GM23338 (cell line): ENCODE data around the gene PRUNE2. TPM values are rescaled to one million over a fixed set of nuclear protein-coding genes. Genes with fewer than 3 reads are reported as not detected.

ENCODE experiments used
- ATAC-seq: fragments of 200-7000 bp; cut with Tn5 transposase; 3 replicates; pipeline ENCODE4 v1.9.1; 2020
- DNase-seq: peaks from one replicate; pipeline ENCODE4 v3.0.0-alpha.2; 2015; ENCODE audit warnings: low spot score
- H2AFZ ChIP-seq: fragments of 200-600 bp; sonication (generic); 2 replicates; pipeline ENCODE4 v1.8.0; 2016; ENCODE audit warnings: antibody characterized with exemption, mild to moderate bottlenecking, moderate library complexity
- H3F3A ChIP-seq: fragments of 200-600 bp; sonication (generic); replicated peaks from 2 replicates; pipeline ENCODE4 v1.8.0; 2017; ENCODE audit warnings: antibody characterized with exemption, mixed run types, low read depth
- H3K27ac ChIP-seq: fragments of 200-600 bp; sonication (generic); 2 replicates; pipeline ENCODE4 v1.6.1; 2016; ENCODE audit warnings: low read depth
- H3K27me3 ChIP-seq: fragments of 200-600 bp; sonication (generic); 2 replicates; pipeline ENCODE4 v1.8.0; 2016; ENCODE audit warnings: mild to moderate bottlenecking, mixed run types, moderate library complexity; ENCODE audit not compliant: insufficient read depth
- H3K36me3 ChIP-seq: fragments of 200-600 bp; sonication (generic); 2 replicates; pipeline ENCODE4 v1.8.0; 2016; ENCODE audit warnings: mild to moderate bottlenecking; ENCODE audit not compliant: insufficient read depth
- H3K4me1 ChIP-seq: fragments of 200-600 bp; sonication (generic); 2 replicates; pipeline ENCODE4 v1.8.0; 2016; ENCODE audit warnings: mild to moderate bottlenecking, moderate library complexity; ENCODE audit not compliant: insufficient read depth
- H3K4me2 ChIP-seq: fragments of 200-600 bp; sonication (generic); 2 replicates; pipeline ENCODE4 v1.7.1; 2017; ENCODE audit warnings: mixed run types
- H3K4me3 ChIP-seq: fragments of 200-600 bp; sonication (generic); 2 replicates; pipeline ENCODE4 v1.6.1; 2016; ENCODE audit warnings: mixed run types
- H3K79me2 ChIP-seq: fragments of 200-600 bp; sonication (generic); replicated peaks from 2 replicates; pipeline ENCODE4 v1.8.0; 2017; ENCODE audit warnings: mild to moderate bottlenecking; ENCODE audit not compliant: insufficient read depth
- H3K9me2 ChIP-seq: fragments of 200-600 bp; sonication (generic); 2 replicates; pipeline ENCODE4 v1.8.0; 2017; ENCODE audit not compliant: insufficient read depth
- H4K20me1 ChIP-seq: fragments of 200-600 bp; sonication (generic); replicated peaks from 2 replicates; pipeline ENCODE4 v1.8.0; 2017; ENCODE audit warnings: mild to moderate bottlenecking; ENCODE audit not compliant: insufficient read depth
- H3K27ac Mint-ChIP-seq: 2 replicates; pipeline ENCODE4 v1.8.0; 2020; ENCODE audit warnings: inconsistent platforms, mild to moderate bottlenecking, moderate library complexity, mixed read lengths
- H3K27me3 Mint-ChIP-seq: 3 replicates; pipeline ENCODE4 v1.8.0; 2022; ENCODE audit warnings: low read depth, mild to moderate bottlenecking, moderate library complexity, mixed read lengths, inconsistent platforms; ENCODE audit not compliant: insufficient read depth, poor library complexity
- H3K36me3 Mint-ChIP-seq: 3 replicates; pipeline ENCODE4 v1.8.0; 2021; ENCODE audit warnings: low read depth, mild to moderate bottlenecking, inconsistent platforms, moderate library complexity, mixed read lengths
- H3K4me1 Mint-ChIP-seq: 3 replicates; pipeline ENCODE4 v1.8.0; 2020; ENCODE audit warnings: mild to moderate bottlenecking, inconsistent platforms, mixed read lengths
- H3K4me3 Mint-ChIP-seq: 3 replicates; pipeline ENCODE4 v1.8.0; 2021; ENCODE audit warnings: moderate library complexity, mild to moderate bottlenecking, inconsistent platforms, mixed read lengths
- H3K9me3 Mint-ChIP-seq: 3 replicates; pipeline ENCODE4 v1.8.0; 2020; ENCODE audit warnings: moderate library complexity, mild to moderate bottlenecking, inconsistent platforms, mixed read lengths
- CREB1 ChIP-seq: fragments of 250-450 bp; sonication (Bioruptor Pico); IDR thresholded peaks from 2 replicates; pipeline ENCODE4 v1.5.0; 2020; ENCODE audit warnings: low read depth, mild to moderate bottlenecking, moderate library complexity
- EZH2 ChIP-seq: fragments of 200-600 bp; sonication (generic); IDR thresholded peaks from one replicate; pipeline ENCODE4 v1.8.0; 2017; ENCODE audit warnings: antibody characterized with exemption, mild to moderate bottlenecking, low read depth; ENCODE audit not compliant: unreplicated experiment
- EZH2phosphoT487 ChIP-seq: fragments of 200-600 bp; sonication (generic); IDR thresholded peaks from one replicate; pipeline ENCODE4 v1.8.1; 2018; ENCODE audit warnings: antibody characterized with exemption; ENCODE audit not compliant: unreplicated experiment
- JUNB ChIP-seq: IDR thresholded peaks from one replicate; pipeline ENCODE4 v1.6.1; 2016; ENCODE audit warnings: antibody characterized with exemption; ENCODE audit not compliant: unreplicated experiment
- NANOG ChIP-seq: IDR thresholded peaks from 2 replicates; pipeline ENCODE4 v1.6.1; 2016; ENCODE audit warnings: antibody characterized with exemption, borderline replicate concordance
- POLR2AphosphoS5 ChIP-seq: IDR thresholded peaks from 2 replicates; pipeline ENCODE4 v1.6.1; 2016; ENCODE audit warnings: antibody characterized with exemption, low read depth
- REST ChIP-seq: IDR thresholded peaks from one replicate; pipeline ENCODE4 v1.6.1; 2018; ENCODE audit warnings: antibody characterized with exemption; ENCODE audit not compliant: unreplicated experiment
- STAT1 ChIP-seq: IDR thresholded peaks from one replicate; pipeline ENCODE4 v1.6.1; 2016; ENCODE audit warnings: antibody characterized with exemption; ENCODE audit not compliant: unreplicated experiment
- ZNF114 ChIP-seq: fragments of 250-450 bp; sonication (Bioruptor Pico); IDR thresholded peaks from 2 replicates; pipeline ENCODE4 v1.5.0; 2020; ENCODE audit warnings: mild to moderate bottlenecking, moderate library complexity
- ZNF331 ChIP-seq: fragments of 250-450 bp; sonication (Bioruptor Pico); IDR thresholded peaks from 2 replicates; pipeline ENCODE4 v1.5.0; 2020; ENCODE audit warnings: low read depth, mild to moderate bottlenecking, moderate library complexity
- polyA plus RNA-seq: library from polyadenylated mRNA; unstranded; fragments of >200 nt; fragmentation: Nextera tagmentation; extraction: Ambion mirVana; gene quantifications from 2 replicates; pipeline ENCODE4 v1.2.1, GENCODE V29; 2016
- total RNA-seq: library from RNA; depleted of rRNA; stranded (reverse); fragments of >200 nt; shearing (Covaris generic); gene quantifications from 2 replicates; pipeline ENCODE4 v1.2.3, GENCODE V29; 2014
- TF ChIP-seq, protein P1 (sequence below): IDR thresholded peaks from 2 replicates; pipeline ENCODE4 v1.6.1; 2016; ENCODE audit warnings: antibody characterized with exemption
- TF ChIP-seq, protein P2 (sequence below): fragments of 250-450 bp; sonication (Bioruptor Pico); IDR thresholded peaks from 2 replicates; pipeline ENCODE4 v1.5.0; 2020; ENCODE audit warnings: mild to moderate bottlenecking, moderate library complexity
- TF ChIP-seq, protein P3 (sequence below), 2 experiments: fragments of 200-600 bp in 1 of 2; sonication (generic) in 1 of 2; conservative IDR thresholded peaks; 2 replicates each; pipeline versions ENCODE4 v1.5.1 to v1.6.1; 2016 to 2017; ENCODE audit warnings: antibody characterized with exemption in 2 of 2, low read depth in 2 of 2, mild to moderate bottlenecking in 2 of 2, moderate library complexity in 1 of 2

The PRUNE2 gene
- total and polyA plus RNA-seq, 2 experiments from 2014 or later: 10.6 to 26.5 TPM

- no peak overlapping the region for H3K27ac ChIP-seq
- no peak overlapping the region for H3K27ac Mint-ChIP-seq
- no peak overlapping the region for H3K4me3 ChIP-seq
- no peaks in the 10 kb centered on the region; the same call in 1 of the 2 replicates for H3F3A ChIP-seq
- H3K79me2 ChIP-seq: no peaks in the 10 kb centered on the region
- H3K4me2 ChIP-seq: no peak overlapping the region
- ATAC-seq: no peak
- H3K27me3 Mint-ChIP-seq: peaks cover 7% of the 10 kb centered on the region
- TF ChIP-seq REST (no peak), EZH2 (no peak), JUNB (no peak), ZNF114 (CRISPR knock-in tag) (no peak), EZH2phosphoT487 (no peak), STAT1 (no peak), POLR2AphosphoS5 (no peak), NANOG (no peak), ZNF331 (no peak), CREB1 (CRISPR knock-in tag) (no peak)
- TF ChIP-seq, protein P1, sequence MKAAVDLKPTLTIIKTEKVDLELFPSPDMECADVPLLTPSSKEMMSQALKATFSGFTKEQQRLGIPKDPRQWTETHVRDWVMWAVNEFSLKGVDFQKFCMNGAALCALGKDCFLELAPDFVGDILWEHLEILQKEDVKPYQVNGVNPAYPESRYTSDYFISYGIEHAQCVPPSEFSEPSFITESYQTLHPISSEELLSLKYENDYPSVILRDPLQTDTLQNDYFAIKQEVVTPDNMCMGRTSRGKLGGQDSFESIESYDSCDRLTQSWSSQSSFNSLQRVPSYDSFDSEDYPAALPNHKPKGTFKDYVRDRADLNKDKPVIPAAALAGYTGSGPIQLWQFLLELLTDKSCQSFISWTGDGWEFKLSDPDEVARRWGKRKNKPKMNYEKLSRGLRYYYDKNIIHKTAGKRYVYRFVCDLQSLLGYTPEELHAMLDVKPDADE: no peak
- TF ChIP-seq, protein P2, sequence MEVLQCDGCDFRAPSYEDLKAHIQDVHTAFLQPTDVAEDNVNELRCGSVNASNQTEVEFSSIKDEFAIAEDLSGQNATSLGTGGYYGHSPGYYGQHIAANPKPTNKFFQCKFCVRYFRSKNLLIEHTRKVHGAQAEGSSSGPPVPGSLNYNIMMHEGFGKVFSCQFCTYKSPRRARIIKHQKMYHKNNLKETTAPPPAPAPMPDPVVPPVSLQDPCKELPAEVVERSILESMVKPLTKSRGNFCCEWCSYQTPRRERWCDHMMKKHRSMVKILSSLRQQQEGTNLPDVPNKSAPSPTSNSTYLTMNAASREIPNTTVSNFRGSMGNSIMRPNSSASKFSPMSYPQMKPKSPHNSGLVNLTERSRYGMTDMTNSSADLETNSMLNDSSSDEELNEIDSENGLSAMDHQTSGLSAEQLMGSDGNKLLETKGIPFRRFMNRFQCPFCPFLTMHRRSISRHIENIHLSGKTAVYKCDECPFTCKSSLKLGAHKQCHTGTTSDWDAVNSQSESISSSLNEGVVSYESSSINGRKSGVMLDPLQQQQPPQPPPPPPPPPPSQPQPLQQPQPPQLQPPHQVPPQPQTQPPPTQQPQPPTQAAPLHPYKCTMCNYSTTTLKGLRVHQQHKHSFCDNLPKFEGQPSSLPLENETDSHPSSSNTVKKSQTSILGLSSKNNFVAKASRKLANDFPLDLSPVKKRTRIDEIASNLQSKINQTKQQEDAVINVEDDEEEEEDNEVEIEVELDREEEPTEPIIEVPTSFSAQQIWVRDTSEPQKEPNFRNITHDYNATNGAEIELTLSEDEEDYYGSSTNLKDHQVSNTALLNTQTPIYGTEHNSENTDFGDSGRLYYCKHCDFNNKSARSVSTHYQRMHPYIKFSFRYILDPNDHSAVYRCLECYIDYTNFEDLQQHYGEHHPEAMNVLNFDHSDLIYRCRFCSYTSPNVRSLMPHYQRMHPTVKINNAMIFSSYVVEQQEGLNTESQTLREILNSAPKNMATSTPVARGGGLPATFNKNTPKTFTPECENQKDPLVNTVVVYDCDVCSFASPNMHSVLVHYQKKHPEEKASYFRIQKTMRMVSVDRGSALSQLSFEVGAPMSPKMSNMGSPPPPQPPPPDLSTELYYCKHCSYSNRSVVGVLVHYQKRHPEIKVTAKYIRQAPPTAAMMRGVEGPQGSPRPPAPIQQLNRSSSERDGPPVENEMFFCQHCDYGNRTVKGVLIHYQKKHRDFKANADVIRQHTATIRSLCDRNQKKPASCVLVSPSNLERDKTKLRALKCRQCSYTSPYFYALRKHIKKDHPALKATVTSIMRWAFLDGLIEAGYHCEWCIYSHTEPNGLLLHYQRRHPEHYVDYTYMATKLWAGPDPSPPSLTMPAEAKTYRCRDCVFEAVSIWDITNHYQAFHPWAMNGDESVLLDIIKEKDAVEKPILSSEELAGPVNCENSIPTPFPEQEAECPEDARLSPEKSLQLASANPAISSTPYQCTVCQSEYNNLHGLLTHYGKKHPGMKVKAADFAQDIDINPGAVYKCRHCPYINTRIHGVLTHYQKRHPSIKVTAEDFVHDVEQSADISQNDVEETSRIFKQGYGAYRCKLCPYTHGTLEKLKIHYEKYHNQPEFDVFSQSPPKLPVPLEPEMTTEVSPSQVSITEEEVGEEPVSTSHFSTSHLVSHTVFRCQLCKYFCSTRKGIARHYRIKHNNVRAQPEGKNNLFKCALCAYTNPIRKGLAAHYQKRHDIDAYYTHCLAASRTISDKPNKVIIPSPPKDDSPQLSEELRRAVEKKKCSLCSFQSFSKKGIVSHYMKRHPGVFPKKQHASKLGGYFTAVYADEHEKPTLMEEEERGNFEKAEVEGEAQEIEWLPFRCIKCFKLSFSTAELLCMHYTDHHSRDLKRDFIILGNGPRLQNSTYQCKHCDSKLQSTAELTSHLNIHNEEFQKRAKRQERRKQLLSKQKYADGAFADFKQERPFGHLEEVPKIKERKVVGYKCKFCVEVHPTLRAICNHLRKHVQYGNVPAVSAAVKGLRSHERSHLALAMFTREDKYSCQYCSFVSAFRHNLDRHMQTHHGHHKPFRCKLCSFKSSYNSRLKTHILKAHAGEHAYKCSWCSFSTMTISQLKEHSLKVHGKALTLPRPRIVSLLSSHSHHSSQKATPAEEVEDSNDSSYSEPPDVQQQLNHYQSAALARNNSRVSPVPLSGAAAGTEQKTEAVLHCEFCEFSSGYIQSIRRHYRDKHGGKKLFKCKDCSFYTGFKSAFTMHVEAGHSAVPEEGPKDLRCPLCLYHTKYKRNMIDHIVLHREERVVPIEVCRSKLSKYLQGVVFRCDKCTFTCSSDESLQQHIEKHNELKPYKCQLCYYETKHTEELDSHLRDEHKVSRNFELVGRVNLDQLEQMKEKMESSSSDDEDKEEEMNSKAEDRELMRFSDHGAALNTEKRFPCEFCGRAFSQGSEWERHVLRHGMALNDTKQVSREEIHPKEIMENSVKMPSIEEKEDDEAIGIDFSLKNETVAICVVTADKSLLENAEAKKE (CRISPR knock-in tag): no peak
- TF ChIP-seq, protein P3, sequence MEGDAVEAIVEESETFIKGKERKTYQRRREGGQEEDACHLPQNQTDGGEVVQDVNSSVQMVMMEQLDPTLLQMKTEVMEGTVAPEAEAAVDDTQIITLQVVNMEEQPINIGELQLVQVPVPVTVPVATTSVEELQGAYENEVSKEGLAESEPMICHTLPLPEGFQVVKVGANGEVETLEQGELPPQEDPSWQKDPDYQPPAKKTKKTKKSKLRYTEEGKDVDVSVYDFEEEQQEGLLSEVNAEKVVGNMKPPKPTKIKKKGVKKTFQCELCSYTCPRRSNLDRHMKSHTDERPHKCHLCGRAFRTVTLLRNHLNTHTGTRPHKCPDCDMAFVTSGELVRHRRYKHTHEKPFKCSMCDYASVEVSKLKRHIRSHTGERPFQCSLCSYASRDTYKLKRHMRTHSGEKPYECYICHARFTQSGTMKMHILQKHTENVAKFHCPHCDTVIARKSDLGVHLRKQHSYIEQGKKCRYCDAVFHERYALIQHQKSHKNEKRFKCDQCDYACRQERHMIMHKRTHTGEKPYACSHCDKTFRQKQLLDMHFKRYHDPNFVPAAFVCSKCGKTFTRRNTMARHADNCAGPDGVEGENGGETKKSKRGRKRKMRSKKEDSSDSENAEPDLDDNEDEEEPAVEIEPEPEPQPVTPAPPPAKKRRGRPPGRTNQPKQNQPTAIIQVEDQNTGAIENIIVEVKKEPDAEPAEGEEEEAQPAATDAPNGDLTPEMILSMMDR (conservative IDR thresholded peaks at IDR 0.05; ENCODE audit: low read depth in 2 of 2): no peak
- H3K36me3 Mint-ChIP-seq: no peaks in the 10 kb centered on the region
- H3K4me3 Mint-ChIP-seq: no peak overlapping the region
- H3K4me1 Mint-ChIP-seq: peaks cover 18% of the 10 kb centered on the region; the same call in 2 of the 3 replicates
- H3K9me3 Mint-ChIP-seq: no peaks in the 10 kb centered on the region
- H3K27me3 ChIP-seq: peaks cover 5% of the 10 kb centered on the region; the same call in 1 of the 2 replicates
- H4K20me1 ChIP-seq: no peaks in the 10 kb centered on the region
- H3K9me2 ChIP-seq: no peaks in the 10 kb centered on the region
- no peak overlapping the region for H2AFZ ChIP-seq
- H3K4me1 ChIP-seq: peaks cover 7% of the 10 kb centered on the region
- no peaks in the 10 kb centered on the region for H3K36me3 ChIP-seq
- no peak for DNase-seq
These were observed 329.6 kb downstream of the PRUNE2 start for GRCh38 chr9:76576344-76576743.
